DMS53 treated with DMSO at 0.1 percent for 48 hours (cell line): ENCODE measurements around the gene RGPD3.
"Not testable (repeated sequence)": the region's sequence is repeated elsewhere in the genome, so short reads cannot be mapped to it uniquely, and the experiment has no call there.

Experiments
- DNase-seq: peaks from one replicate; lab custom pipeline; 2025; ENCODE audit not compliant: unreplicated experiment; lab: John Stamatoyannopoulos, UW

RGPD3 gene

GRCh38 chr2:106486551-106487385 is 18.6 kb upstream of the RGPD3 start, which contains the start of gene CD8B2:
CD8B2 (plus strand) TSS chr2:106487364; CDS start chr2:106487427, 63 bp downstream.
- not testable (repeated sequence) for DNase-seq

GRCh38 chr2:106479563-106479962 is 11.3 kb upstream of the RGPD3 start:
- DNase-seq: not testable (repeated sequence)

GRCh38 chr2:106477647-106478046 is 9.4 kb upstream of the RGPD3 start:
- DNase-seq: not testable (repeated sequence)

- not testable (repeated sequence) for DNase-seq
These were observed 2.4 kb upstream of the RGPD3 start for GRCh38 chr2:106470658-106471057.

- not testable (repeated sequence) for DNase-seq
These were observed 697 bp downstream of the RGPD3 start for GRCh38 chr2:106467516-106467915.

- not testable (repeated sequence) for DNase-seq
These were observed 6.3 kb downstream of the RGPD3 start for GRCh38 chr2:106461882-106462281.

- not testable (repeated sequence) for DNase-seq
These were observed 77.5 kb downstream of the RGPD3 start for GRCh38 chr2:106390680-106391079.

GRCh38 chr2:106388814-106389410 is 79.3 kb downstream of the RGPD3 start:
- DNase-seq: not testable (repeated sequence)

- DNase-seq: not testable (repeated sequence)
These were observed 83.7 kb downstream of the RGPD3 start for GRCh38 chr2:106384548-106384947.

- DNase-seq: not testable (repeated sequence)
These were observed 86.3 kb downstream of the RGPD3 start for GRCh38 chr2:106381867-106382266.

- DNase-seq: not testable (repeated sequence)
These were observed 88.6 kb downstream of the RGPD3 start for GRCh38 chr2:106379567-106379966.

GRCh38 chr2:106369182-106369581 is 99.0 kb downstream of the RGPD3 start:
- DNase-seq: not testable (repeated sequence)

GRCh38 chr2:106366204-106366885 is 101.9 kb downstream of the RGPD3 start:
- no peak for DNase-seq

GRCh38 chr2:106363791-106364190 is 104.4 kb downstream of the RGPD3 start:
- no peak for DNase-seq

- no peak for DNase-seq
These were observed 105.4 kb downstream of the RGPD3 start for GRCh38 chr2:106362789-106363188.

GRCh38 chr2:106359512-106359911 is 108.7 kb downstream of the RGPD3 start:
- no peak for DNase-seq

- DNase-seq: no peak
These were observed 109.7 kb downstream of the RGPD3 start for GRCh38 chr2:106358521-106358920.

- DNase-seq: no peak
These were observed 110.1 kb downstream of the RGPD3 start for GRCh38 chr2:106358081-106358480.

GRCh38 chr2:106356291-106356690 is 111.9 kb downstream of the RGPD3 start:
- DNase-seq: no peak

GRCh38 chr2:106353676-106354075 is 114.5 kb downstream of the RGPD3 start:
- no peak for DNase-seq

GRCh38 chr2:106350980-106351379 is 117.2 kb downstream of the RGPD3 start:
- DNase-seq: no peak

GRCh38 chr2:106344302-106344701 is 123.9 kb downstream of the RGPD3 start:
- DNase-seq: no peak
